OCI-LY1 (cell line): ENCODE data around the gene RUNX1.

Source experiments
- EZH2 ChIP-seq: fragments of 200-600 bp; sonication (generic), shearing (Covaris generic); IDR thresholded peaks from 2 replicates; pipeline ENCODE4 v1.8.0; 2017; ENCODE audit warnings: borderline replicate concordance, mixed run types, mild to moderate bottlenecking, antibody characterized with exemption, low read length, moderate library complexity, mixed read lengths
- TF ChIP-seq, protein P1 (sequence below): fragments of 200-600 bp; sonication (generic), shearing (Covaris generic); IDR thresholded peaks from 2 replicates; pipeline ENCODE4 v1.5.1; 2017; ENCODE audit warnings: mild to moderate bottlenecking, antibody characterized with exemption, low read length, moderate library complexity, mixed read lengths

DNA sequence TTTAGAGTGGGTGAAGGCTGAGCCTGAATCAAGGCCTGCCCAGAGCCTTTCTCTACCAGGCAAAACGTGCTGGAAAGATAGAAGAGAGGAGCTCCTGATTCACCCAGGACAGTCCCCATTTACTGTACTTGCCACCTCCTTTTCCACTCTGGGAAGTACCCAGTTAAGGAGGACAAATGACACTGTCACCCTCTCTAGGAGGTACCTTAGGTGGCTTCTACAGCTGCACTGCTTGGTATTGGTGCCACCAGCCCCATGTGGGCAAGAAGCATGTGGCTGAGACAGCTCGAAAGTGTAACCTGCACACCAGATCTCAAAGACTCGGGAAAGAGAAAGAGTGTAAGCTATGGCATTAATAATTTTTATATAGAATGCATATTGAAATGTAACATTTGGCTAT is 42.3 kb downstream of the RUNX1 start:
- TF ChIP-seq, protein P1, sequence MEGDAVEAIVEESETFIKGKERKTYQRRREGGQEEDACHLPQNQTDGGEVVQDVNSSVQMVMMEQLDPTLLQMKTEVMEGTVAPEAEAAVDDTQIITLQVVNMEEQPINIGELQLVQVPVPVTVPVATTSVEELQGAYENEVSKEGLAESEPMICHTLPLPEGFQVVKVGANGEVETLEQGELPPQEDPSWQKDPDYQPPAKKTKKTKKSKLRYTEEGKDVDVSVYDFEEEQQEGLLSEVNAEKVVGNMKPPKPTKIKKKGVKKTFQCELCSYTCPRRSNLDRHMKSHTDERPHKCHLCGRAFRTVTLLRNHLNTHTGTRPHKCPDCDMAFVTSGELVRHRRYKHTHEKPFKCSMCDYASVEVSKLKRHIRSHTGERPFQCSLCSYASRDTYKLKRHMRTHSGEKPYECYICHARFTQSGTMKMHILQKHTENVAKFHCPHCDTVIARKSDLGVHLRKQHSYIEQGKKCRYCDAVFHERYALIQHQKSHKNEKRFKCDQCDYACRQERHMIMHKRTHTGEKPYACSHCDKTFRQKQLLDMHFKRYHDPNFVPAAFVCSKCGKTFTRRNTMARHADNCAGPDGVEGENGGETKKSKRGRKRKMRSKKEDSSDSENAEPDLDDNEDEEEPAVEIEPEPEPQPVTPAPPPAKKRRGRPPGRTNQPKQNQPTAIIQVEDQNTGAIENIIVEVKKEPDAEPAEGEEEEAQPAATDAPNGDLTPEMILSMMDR = no peak
- TF ChIP-seq EZH2 = no peak
